Liver (tissue), 9 donors: ENCODE data around the gene CAB39. TPM values are rescaled to one million over a fixed set of nuclear protein-coding genes. Genes with fewer than 3 reads are reported as not detected.

Source experiments
- DNase-seq: peaks from one replicate; pipeline ENCODE4 v3.0.0-alpha.2; 2017; ENCODE audit warnings: low spot score
- H3K27ac ChIP-seq, 2 donors: one replicate each; pipeline ENCODE4 v1.7.0; 2013; ENCODE audit warnings: inconsistent platforms in 2 of 2, low read length in 2 of 2, control low read depth in 1 of 2, low read depth in 1 of 2, mild to moderate bottlenecking in 1 of 2
- H3K27me3 ChIP-seq, 4 donors: one replicate each; pipeline versions ENCODE4 v1.6.1 to v1.7.0; 2013; ENCODE audit warnings: low read length in 3 of 4, inconsistent platforms in 1 of 4, mild to moderate bottlenecking in 1 of 4, moderate library complexity in 1 of 4; ENCODE audit not compliant: control insufficient read depth in 4 of 4, insufficient read depth in 4 of 4
- H3K36me3 ChIP-seq, 4 donors: one replicate each; pipeline versions ENCODE4 v1.6.1 to v1.7.0; 2013; ENCODE audit warnings: low read length in 3 of 4, mild to moderate bottlenecking in 3 of 4, low read depth in 1 of 4, moderate library complexity in 1 of 4; ENCODE audit not compliant: control insufficient read depth in 4 of 4, insufficient read depth in 3 of 4
- H3K4me1 ChIP-seq, 4 donors: one replicate each; pipeline versions ENCODE4 v1.6.1 to v1.7.0; 2013; ENCODE audit warnings: low read length in 3 of 4, mild to moderate bottlenecking in 3 of 4, moderate library complexity in 1 of 4; ENCODE audit not compliant: control insufficient read depth in 4 of 4, insufficient read depth in 4 of 4
- H3K4me3 ChIP-seq, 3 donors: one replicate each; pipeline versions ENCODE4 v1.6.1 to v1.7.0; 2013; ENCODE audit warnings: low read length in 3 of 3, control low read depth in 1 of 3, low read depth in 1 of 3, mild to moderate bottlenecking in 1 of 3
- H3K9ac ChIP-seq, 2 donors: one replicate each; pipeline ENCODE4 v1.7.0; 2013; ENCODE audit warnings: low read length in 2 of 2, mild to moderate bottlenecking in 2 of 2, moderate library complexity in 2 of 2, control low read depth in 1 of 2, low read depth in 1 of 2
- H3K9me3 ChIP-seq, 4 donors: one replicate each; pipeline versions ENCODE4 v1.6.1 to v1.7.0; 2013; ENCODE audit warnings: low read length in 3 of 4; ENCODE audit not compliant: control insufficient read depth in 4 of 4
- EGR1 ChIP-seq, 2 donors: IDR thresholded peaks; 2 replicates each; pipeline ENCODE4 v1.6.1; 2016 to 2018; ENCODE audit warnings: antibody characterized with exemption in 2 of 2, low read depth in 2 of 2
- FOXA2 ChIP-seq: IDR thresholded peaks from 2 replicates; pipeline ENCODE4 v1.6.1; 2016; ENCODE audit warnings: antibody characterized with exemption
- GABPA ChIP-seq, 2 donors: IDR thresholded peaks in 1 of 2; conservative IDR thresholded peaks in 1 of 2; 2 replicates each; pipeline ENCODE4 v1.6.1; 2016; ENCODE audit warnings: antibody characterized with exemption in 2 of 2, mild to moderate bottlenecking in 1 of 2, moderate library complexity in 1 of 2
- HNF4A ChIP-seq, 2 donors: conservative IDR thresholded peaks; 2 replicates each; pipeline ENCODE4 v1.6.1; 2016; ENCODE audit warnings: antibody characterized with exemption in 2 of 2, mild to moderate bottlenecking in 2 of 2
- HNF4G ChIP-seq: IDR thresholded peaks from 2 replicates; pipeline ENCODE4 v1.6.1; 2016; ENCODE audit warnings: antibody characterized with exemption
- JUND ChIP-seq, 2 donors: IDR thresholded peaks; 2 replicates each; pipeline ENCODE4 v1.6.1; 2016; ENCODE audit warnings: antibody characterized with exemption in 2 of 2
- NR2F2 ChIP-seq: IDR thresholded peaks from 2 replicates; pipeline ENCODE4 v1.6.1; 2016; ENCODE audit warnings: antibody characterized with exemption
- RAD21 ChIP-seq, 2 donors: IDR thresholded peaks; 2 replicates each; pipeline ENCODE4 v1.6.1; 2016; ENCODE audit warnings: antibody characterized with exemption in 2 of 2, mild to moderate bottlenecking in 2 of 2
- RXRA ChIP-seq, 2 donors: IDR thresholded peaks; 2 replicates each; pipeline ENCODE4 v1.6.1; 2017 to 2018; ENCODE audit warnings: antibody characterized with exemption in 2 of 2, mild to moderate bottlenecking in 1 of 2
- SP1 ChIP-seq: IDR thresholded peaks from 2 replicates; pipeline ENCODE4 v1.6.1; 2018; ENCODE audit warnings: antibody characterized with exemption, mild to moderate bottlenecking
- TAF1 ChIP-seq: conservative IDR thresholded peaks from 2 replicates; pipeline ENCODE4 v1.6.1; 2016; ENCODE audit warnings: antibody characterized with exemption, mild to moderate bottlenecking
- YY1 ChIP-seq: IDR thresholded peaks from 2 replicates; pipeline ENCODE4 v1.6.1; 2016; ENCODE audit warnings: antibody characterized with exemption, mild to moderate bottlenecking
- WGBS: extraction: QIAGEN DNeasy Blood & Tissue Kit; methylation state at CpG from one replicate; pipeline ENCODE4 v1.1.7; 2013; 5-methylcytosine and 5-hydroxymethylcytosine counted together
- polyA plus RNA-seq, 2 donors: library from polyadenylated mRNA; stranded (reverse) in 1 of 2; unstranded in 1 of 2; fragments of 200-250 nt in 1 of 2; fragments of >200 nt in 1 of 2; fragmentation: Nextera tagmentation in 1 of 2; extraction: Ambion mirVana in 1 of 2; gene quantifications; one replicate each; pipeline versions ENCODE4 v1.2.1 to v1.2.3, GENCODE V29; 2013 to 2015
- total RNA-seq, 2 donors: library from RNA; depleted of rRNA; stranded (reverse); fragments of >200 nt; gene quantifications; one replicate each; pipeline ENCODE4 v1.2.3, GENCODE V29; 2014
- TF ChIP-seq, protein P1 (sequence below): IDR thresholded peaks from 2 replicates; pipeline ENCODE4 v1.6.1; 2016; ENCODE audit warnings: antibody characterized with exemption
- TF ChIP-seq, protein P2 (sequence below): IDR thresholded peaks from 2 replicates; pipeline ENCODE4 v1.6.1; 2016; ENCODE audit warnings: antibody characterized with exemption
- TF ChIP-seq, protein P3 (sequence below): IDR thresholded peaks from 2 replicates; pipeline ENCODE4 v1.6.1; 2016; ENCODE audit warnings: antibody characterized with exemption
- TF ChIP-seq, protein P4 (sequence below): IDR thresholded peaks from 2 replicates; pipeline ENCODE4 v1.6.1; 2016; ENCODE audit warnings: antibody characterized with exemption, mild to moderate bottlenecking
- TF ChIP-seq, protein P5 (sequence below): fragments of 150-350 bp; IDR thresholded peaks from 2 replicates; pipeline ENCODE4 v1.5.1; 2017; ENCODE audit warnings: improper control_type of control experiment, low read depth, low read length; ENCODE audit not compliant: missing input control
- donor health status: healthy.
- donor health status: healthy.
- donor health status: healthy.
- donor health status: healthy.
- donor health status: healthy.

CAB39 gene
- total and polyA plus RNA-seq, 4 donors = 9.2 to 39.8 (median 26.5) TPM

DNA sequence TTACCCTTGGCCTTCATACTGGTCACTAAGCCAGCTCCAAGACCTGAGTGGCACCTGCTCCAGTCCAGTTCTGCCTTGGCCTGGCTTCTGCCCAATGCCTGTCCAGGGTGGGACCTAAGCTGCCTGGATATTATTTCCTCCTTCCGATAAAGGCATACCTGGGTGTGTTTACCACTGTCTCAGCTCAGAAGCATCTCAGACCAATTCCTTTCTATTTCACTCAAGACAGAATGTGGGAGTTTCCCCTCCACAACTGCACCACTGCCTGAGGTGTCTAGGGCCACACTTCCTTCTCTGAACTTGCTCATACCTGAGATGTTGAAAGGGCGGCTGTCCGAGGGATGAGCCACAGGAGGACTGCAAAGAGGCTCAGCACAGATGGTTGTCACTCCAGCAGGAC lies 18.4 kb upstream of the CAB39 start (continued):
- TF ChIP-seq, protein P1, sequence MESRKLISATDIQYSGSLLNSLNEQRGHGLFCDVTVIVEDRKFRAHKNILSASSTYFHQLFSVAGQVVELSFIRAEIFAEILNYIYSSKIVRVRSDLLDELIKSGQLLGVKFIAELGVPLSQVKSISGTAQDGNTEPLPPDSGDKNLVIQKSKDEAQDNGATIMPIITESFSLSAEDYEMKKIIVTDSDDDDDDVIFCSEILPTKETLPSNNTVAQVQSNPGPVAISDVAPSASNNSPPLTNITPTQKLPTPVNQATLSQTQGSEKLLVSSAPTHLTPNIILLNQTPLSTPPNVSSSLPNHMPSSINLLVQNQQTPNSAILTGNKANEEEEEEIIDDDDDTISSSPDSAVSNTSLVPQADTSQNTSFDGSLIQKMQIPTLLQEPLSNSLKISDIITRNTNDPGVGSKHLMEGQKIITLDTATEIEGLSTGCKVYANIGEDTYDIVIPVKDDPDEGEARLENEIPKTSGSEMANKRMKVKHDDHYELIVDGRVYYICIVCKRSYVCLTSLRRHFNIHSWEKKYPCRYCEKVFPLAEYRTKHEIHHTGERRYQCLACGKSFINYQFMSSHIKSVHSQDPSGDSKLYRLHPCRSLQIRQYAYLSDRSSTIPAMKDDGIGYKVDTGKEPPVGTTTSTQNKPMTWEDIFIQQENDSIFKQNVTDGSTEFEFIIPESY = no peak
- no peak for TF ChIP-seq GABPA (IDR thresholded peaks at IDR 0.05 in 1 of 2, conservative IDR thresholded peaks at IDR 0.05 in 1 of 2)
- TF ChIP-seq FOXA2 = no peak
- no peak for TF ChIP-seq RAD21 (IDR thresholded peaks at IDR 0.05)

DNA sequence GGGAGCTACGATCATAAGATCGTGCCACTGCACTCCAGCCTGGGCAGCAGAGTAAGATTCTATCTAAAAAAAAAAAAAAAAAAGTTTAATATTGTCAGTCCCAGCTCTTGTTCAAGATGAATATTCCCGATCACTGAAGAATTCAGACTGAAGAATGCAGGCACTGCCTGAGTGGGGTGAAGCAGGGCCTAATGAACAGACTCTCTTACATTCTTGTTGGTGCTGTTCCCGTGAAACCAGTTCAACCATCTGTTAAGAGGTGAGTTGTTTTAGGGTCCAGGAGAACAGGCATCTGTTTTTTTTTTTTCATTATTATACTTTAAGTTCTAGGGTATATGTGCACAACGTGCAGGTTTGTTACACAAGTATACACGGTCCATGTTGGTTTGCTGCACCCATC lies 17.1 kb upstream of the CAB39 start:
- TF ChIP-seq, protein P2, sequence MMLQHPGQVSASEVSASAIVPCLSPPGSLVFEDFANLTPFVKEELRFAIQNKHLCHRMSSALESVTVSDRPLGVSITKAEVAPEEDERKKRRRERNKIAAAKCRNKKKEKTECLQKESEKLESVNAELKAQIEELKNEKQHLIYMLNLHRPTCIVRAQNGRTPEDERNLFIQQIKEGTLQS = no peak
- TF ChIP-seq RAD21 (IDR thresholded peaks at IDR 0.05) (no peak), YY1 (no peak), HNF4G (no peak), SP1 (no peak)
- TF ChIP-seq, protein P1 = no peak
- Histone ChIP-seq H3K4me3 (no peak overlapping the region), H3K9me3 (no peaks in the 10 kb centered on the region), H3K4me1 (no peaks in the 10 kb centered on the region), H3K27ac (no peak overlapping the region), H3K27me3 (no peaks in the 10 kb centered on the region), H3K9ac (no peak overlapping the region), H3K36me3 (no peaks in the 10 kb centered on the region)
- no peak for DNase-seq
- 93% methylated on average over 6 of the region's 6 CpGs for WGBS

DNA sequence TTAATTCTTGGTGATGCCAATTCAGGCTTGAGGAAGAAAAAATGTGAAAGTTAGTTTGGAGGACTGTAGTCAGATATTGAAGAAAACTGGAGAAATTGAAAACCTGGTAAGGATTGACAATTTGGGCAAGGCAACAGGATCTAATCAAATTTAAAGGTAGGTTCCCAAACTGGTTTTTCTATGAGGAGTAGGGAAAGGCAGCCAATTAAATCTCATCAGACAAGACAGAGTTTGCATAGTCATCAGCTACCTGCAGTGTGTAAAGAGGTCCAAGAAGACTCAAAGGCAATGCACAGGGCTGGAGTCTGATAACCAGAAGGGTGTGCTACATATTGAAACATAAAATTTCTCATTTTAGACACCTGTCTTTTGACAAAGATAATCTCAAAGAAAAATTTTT lies 16.0 kb upstream of the CAB39 start:
- Histone ChIP-seq H3K9ac (no peak overlapping the region), H3K27ac (no peak overlapping the region), H3K4me3 (no peak overlapping the region), H3K9me3 (no peaks in the 10 kb centered on the region), H3K36me3 (no peaks in the 10 kb centered on the region), H3K4me1 (no peaks in the 10 kb centered on the region), H3K27me3 (no peaks in the 10 kb centered on the region)
- TF ChIP-seq GABPA (IDR thresholded peaks at IDR 0.05 in 1 of 2, conservative IDR thresholded peaks at IDR 0.05 in 1 of 2) (no peak), TAF1 (no peak), YY1 (no peak), FOXA2 (no peak), RXRA (IDR thresholded peaks at IDR 0.05) (no peak), HNF4A (conservative IDR thresholded peaks at IDR 0.05) (no peak), EGR1 (IDR thresholded peaks at IDR 0.05; ENCODE audit: low read depth in 2 of 2) (no peak), JUND (IDR thresholded peaks at IDR 0.05) (no peak), RAD21 (IDR thresholded peaks at IDR 0.05) (no peak), NR2F2 (no peak)
- TF ChIP-seq, protein P3, sequence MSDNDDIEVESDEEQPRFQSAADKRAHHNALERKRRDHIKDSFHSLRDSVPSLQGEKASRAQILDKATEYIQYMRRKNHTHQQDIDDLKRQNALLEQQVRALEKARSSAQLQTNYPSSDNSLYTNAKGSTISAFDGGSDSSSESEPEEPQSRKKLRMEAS = no peak
- TF ChIP-seq, protein P4, sequence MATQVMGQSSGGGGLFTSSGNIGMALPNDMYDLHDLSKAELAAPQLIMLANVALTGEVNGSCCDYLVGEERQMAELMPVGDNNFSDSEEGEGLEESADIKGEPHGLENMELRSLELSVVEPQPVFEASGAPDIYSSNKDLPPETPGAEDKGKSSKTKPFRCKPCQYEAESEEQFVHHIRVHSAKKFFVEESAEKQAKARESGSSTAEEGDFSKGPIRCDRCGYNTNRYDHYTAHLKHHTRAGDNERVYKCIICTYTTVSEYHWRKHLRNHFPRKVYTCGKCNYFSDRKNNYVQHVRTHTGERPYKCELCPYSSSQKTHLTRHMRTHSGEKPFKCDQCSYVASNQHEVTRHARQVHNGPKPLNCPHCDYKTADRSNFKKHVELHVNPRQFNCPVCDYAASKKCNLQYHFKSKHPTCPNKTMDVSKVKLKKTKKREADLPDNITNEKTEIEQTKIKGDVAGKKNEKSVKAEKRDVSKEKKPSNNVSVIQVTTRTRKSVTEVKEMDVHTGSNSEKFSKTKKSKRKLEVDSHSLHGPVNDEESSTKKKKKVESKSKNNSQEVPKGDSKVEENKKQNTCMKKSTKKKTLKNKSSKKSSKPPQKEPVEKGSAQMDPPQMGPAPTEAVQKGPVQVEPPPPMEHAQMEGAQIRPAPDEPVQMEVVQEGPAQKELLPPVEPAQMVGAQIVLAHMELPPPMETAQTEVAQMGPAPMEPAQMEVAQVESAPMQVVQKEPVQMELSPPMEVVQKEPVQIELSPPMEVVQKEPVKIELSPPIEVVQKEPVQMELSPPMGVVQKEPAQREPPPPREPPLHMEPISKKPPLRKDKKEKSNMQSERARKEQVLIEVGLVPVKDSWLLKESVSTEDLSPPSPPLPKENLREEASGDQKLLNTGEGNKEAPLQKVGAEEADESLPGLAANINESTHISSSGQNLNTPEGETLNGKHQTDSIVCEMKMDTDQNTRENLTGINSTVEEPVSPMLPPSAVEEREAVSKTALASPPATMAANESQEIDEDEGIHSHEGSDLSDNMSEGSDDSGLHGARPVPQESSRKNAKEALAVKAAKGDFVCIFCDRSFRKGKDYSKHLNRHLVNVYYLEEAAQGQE = no peak
- TF ChIP-seq, protein P2 = no peak
- TF ChIP-seq, protein P5, sequence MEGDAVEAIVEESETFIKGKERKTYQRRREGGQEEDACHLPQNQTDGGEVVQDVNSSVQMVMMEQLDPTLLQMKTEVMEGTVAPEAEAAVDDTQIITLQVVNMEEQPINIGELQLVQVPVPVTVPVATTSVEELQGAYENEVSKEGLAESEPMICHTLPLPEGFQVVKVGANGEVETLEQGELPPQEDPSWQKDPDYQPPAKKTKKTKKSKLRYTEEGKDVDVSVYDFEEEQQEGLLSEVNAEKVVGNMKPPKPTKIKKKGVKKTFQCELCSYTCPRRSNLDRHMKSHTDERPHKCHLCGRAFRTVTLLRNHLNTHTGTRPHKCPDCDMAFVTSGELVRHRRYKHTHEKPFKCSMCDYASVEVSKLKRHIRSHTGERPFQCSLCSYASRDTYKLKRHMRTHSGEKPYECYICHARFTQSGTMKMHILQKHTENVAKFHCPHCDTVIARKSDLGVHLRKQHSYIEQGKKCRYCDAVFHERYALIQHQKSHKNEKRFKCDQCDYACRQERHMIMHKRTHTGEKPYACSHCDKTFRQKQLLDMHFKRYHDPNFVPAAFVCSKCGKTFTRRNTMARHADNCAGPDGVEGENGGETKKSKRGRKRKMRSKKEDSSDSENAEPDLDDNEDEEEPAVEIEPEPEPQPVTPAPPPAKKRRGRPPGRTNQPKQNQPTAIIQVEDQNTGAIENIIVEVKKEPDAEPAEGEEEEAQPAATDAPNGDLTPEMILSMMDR = no peak
- TF ChIP-seq, protein P1 = no peak
- no peak for DNase-seq
